HepG2 (cell line): ENCODE measurements around the gene ZBBX. TPM values are rescaled to one million over a fixed set of nuclear protein-coding genes. Genes with fewer than 3 reads are reported as not detected.

ENCODE experiments used
- ATAC-seq: fragments of 200-7000 bp; cut with Tn5 transposase; 3 replicates; pipeline ENCODE4 v1.9.1; 2020; ENCODE audit warnings: mild to moderate bottlenecking, moderate library complexity
- BruUV-seq: library from RNA; stranded (reverse); fragments of 400-500 nt; replicated peaks from 2 replicates; lab custom pipeline; 2021; lab: Mats Ljungman, UMichigan
- CTCF ChIA-PET: fragments of 300-600 bp; formaldehyde crosslinking; extraction: SDS; loops from one replicate; lab custom pipeline; 2021; ENCODE audit warnings: low total read pairs, inconsistent platforms, low intra/inter-chr PET ratio; lab: Yijun Ruan, JAX
- POLR2A ChIA-PET: fragments of 350-600 bp; sonication (Branson Sonifier 250); formaldehyde crosslinking; loops from one replicate; lab custom pipeline; 2020; ENCODE audit warnings: antibody characterized with exemption, inconsistent platforms; lab: Yijun Ruan, JAX
- DNase-seq: peaks from one replicate; pipeline ENCODE4 v3.0.0-alpha.2; 2015; ENCODE audit warnings: low spot score
- FAIRE-seq: peaks from 3 replicates; lab custom pipeline; 2011; peaks lifted over from hg19 to GRCh38; lab: Jason Lieb, UNC
- H2AFZ ChIP-seq: one replicate; pipeline ENCODE4 v1.6.1; 2011; ENCODE audit warnings: low read length, inconsistent platforms
- H3K27ac ChIP-seq: fragments of 300-600 bp; 3 replicates; pipeline ENCODE4 v1.8.0; 2011; ENCODE audit warnings: mixed run types, mild to moderate bottlenecking, mixed read lengths, low read length, inconsistent platforms; ENCODE audit not compliant: insufficient read depth; ENCODE audit errors: extremely low read length
- H3K27me3 ChIP-seq, 2 experiments: fragments of 200-600 bp in 1 of 2; 2 replicates in 1 of 2; 3 replicates in 1 of 2; pipeline versions ENCODE4 v1.6.0 to v1.8.0; 2011; ENCODE audit warnings: low read length in 2 of 2, mild to moderate bottlenecking in 2 of 2, moderate library complexity in 2 of 2, inconsistent platforms in 1 of 2; ENCODE audit not compliant: insufficient read depth in 2 of 2, control insufficient read depth in 1 of 2
- H3K36me3 ChIP-seq, 2 experiments: fragments of 200-600 bp in 1 of 2; replicated peaks in 1 of 2; 2 replicates in 1 of 2; 3 replicates in 1 of 2; pipeline versions ENCODE4 v1.5.1 to v1.8.0; 2011; ENCODE audit warnings: low read length in 2 of 2, inconsistent platforms in 1 of 2; ENCODE audit not compliant: insufficient read depth in 2 of 2, control insufficient read depth in 1 of 2
- H3K4me1 ChIP-seq: 2 replicates; pipeline ENCODE4 v1.5.1; 2012; ENCODE audit warnings: low read length, inconsistent platforms; ENCODE audit not compliant: insufficient read depth
- H3K4me2 ChIP-seq: 2 replicates; pipeline ENCODE4 v1.6.0; 2011; ENCODE audit warnings: low read depth, low read length, inconsistent platforms
- H3K4me3 ChIP-seq, 3 experiments: fragments of 200-600 bp in 1 of 3; sonication (generic), shearing (Covaris generic) in 1 of 3; replicated peaks in 1 of 3; 2 replicates each; pipeline ENCODE4 v1.5.1; 2011 to 2016; ENCODE audit warnings: low read length in 3 of 3, inconsistent platforms in 2 of 3, low read depth in 2 of 3, mild to moderate bottlenecking in 2 of 3, control low read depth in 1 of 3, mixed read lengths in 1 of 3; ENCODE audit not compliant: insufficient read depth in 1 of 3
- H3K79me2 ChIP-seq: one replicate; pipeline ENCODE4 v1.6.1; 2011; ENCODE audit warnings: low read length, inconsistent platforms; ENCODE audit not compliant: insufficient read depth
- H3K9ac ChIP-seq: 2 replicates; pipeline ENCODE4 v1.6.0; 2011; ENCODE audit warnings: mild to moderate bottlenecking, low read depth, low read length, inconsistent platforms; ENCODE audit not compliant: insufficient read depth
- H3K9me3 ChIP-seq: 2 replicates; pipeline ENCODE4 v1.5.1; 2012; ENCODE audit warnings: mild to moderate bottlenecking, low read length
- H4K20me1 ChIP-seq: 2 replicates; pipeline ENCODE4 v1.6.0; 2011; ENCODE audit warnings: inconsistent platforms, mild to moderate bottlenecking, low read length, moderate library complexity; ENCODE audit not compliant: insufficient read depth
- GLI4 ChIP-seq: sonication (generic); formaldehyde crosslinking; IDR thresholded peaks from 2 replicates; pipeline ENCODE4 v1.5.1; 2020; ENCODE audit warnings: missing genetic modification reagents, mild to moderate bottlenecking, moderate library complexity, borderline replicate concordance
- GMEB1 ChIP-seq: sonication (generic); formaldehyde crosslinking; IDR thresholded peaks from 2 replicates; pipeline ENCODE4 v1.5.1; 2020; ENCODE audit warnings: missing genetic modification reagents, mild to moderate bottlenecking, borderline replicate concordance
- MAFK ChIP-seq, 2 experiments: IDR thresholded peaks in 1 of 2; conservative IDR thresholded peaks in 1 of 2; 2 replicates each; pipeline ENCODE4 v1.6.1; 2011; ENCODE audit warnings: improper control_type of control experiment in 2 of 2, low read length in 2 of 2
- MTA3 ChIP-seq: sonication (generic); formaldehyde crosslinking; IDR thresholded peaks from 2 replicates; pipeline ENCODE4 v1.4.0; 2020; ENCODE audit warnings: missing genetic modification reagents
- PHF20 ChIP-seq: sonication (generic); formaldehyde crosslinking; IDR thresholded peaks from 2 replicates; pipeline ENCODE4 v1.5.0; 2020; ENCODE audit warnings: mild to moderate bottlenecking, missing genetic modification reagents
- RCOR2 ChIP-seq: IDR thresholded peaks from 2 replicates; pipeline ENCODE4 v1.6.1; 2016; ENCODE audit warnings: missing biosample characterization, missing genetic modification reagents
- SAFB2 ChIP-seq: sonication (generic); formaldehyde crosslinking; IDR thresholded peaks from 2 replicates; pipeline ENCODE4 v1.5.1; 2020; ENCODE audit warnings: missing genetic modification reagents, low read depth, mild to moderate bottlenecking, borderline replicate concordance
- ZNF276 ChIP-seq: sonication (generic); formaldehyde crosslinking; IDR thresholded peaks from 2 replicates; pipeline ENCODE4 v1.4.0; 2020; ENCODE audit warnings: mild to moderate bottlenecking, low read depth, missing genetic modification reagents
- ZNF616 ChIP-seq: sonication (generic); formaldehyde crosslinking; IDR thresholded peaks from 2 replicates; pipeline ENCODE4 v1.5.0; 2020; ENCODE audit warnings: low read depth, mild to moderate bottlenecking, missing genetic modification reagents
- WGBS: methylation state at CpG from one replicate; pipeline ENCODE4 v1.1.6; 2017; ENCODE audit warnings: low lambda C conversion rate; 5-methylcytosine and 5-hydroxymethylcytosine counted together
- in situ Hi-C: cut with HindIII; loops from 2 replicates; pipeline ENCODE4 v1.10.0; 2017; ENCODE audit warnings: low pct_unique_long_range_greater_than_20kb; ENCODE audit not compliant: extremely low pct_ligation_motif_present
- intact Hi-C: fragments of 100-400 bp; cut with micrococcal nuclease; formaldehyde crosslinking; loops from one replicate; pipeline ENCODE4 v1.10.0; 2022; ENCODE audit not compliant: unreplicated experiment
- polyA plus RNA-seq, 8 experiments: library from polyadenylated mRNA; depleted of rRNA in 3 of 8; stranded (reverse) in 7 of 8; unstranded in 1 of 8; fragments of >200 nt; fragmentation: Illumina TruSeq in 4 of 8; extraction: Trizol in 4 of 8; gene quantifications; 2 replicates each; pipeline versions ENCODE4 v1.2.1 to v1.2.3, GENCODE V29; 2011 to 2016; ENCODE audit warnings: low read depth in 4 of 8, missing spikeins in 1 of 8, mixed read lengths in 1 of 8; ENCODE audit not compliant: insufficient read depth in 1 of 8
- total RNA-seq, 5 experiments: library from RNA; depleted of rRNA; stranded (reverse); fragments of >200 nt; fragmentation: Illumina TruSeq; extraction: Trizol; gene quantifications; 2 replicates each; pipeline ENCODE4 v1.2.3, GENCODE V29; 2016; ENCODE audit warnings: low read depth in 1 of 5
- TF ChIP-seq, protein P1 (sequence below): sonication (generic); formaldehyde crosslinking; IDR thresholded peaks from 2 replicates; pipeline ENCODE4 v1.4.0; 2020; ENCODE audit warnings: missing genetic modification reagents

The ZBBX gene
- total and polyA plus RNA-seq, 2 of the 13 experiments (the other 11 are each of a cell fraction or from before 2014, with no cell fraction given): not detected

GRCh38 chr3:167251678-167252077, 128.4 kb downstream of the ZBBX start:
- H3K9me3 ChIP-seq: no peaks in the 10 kb centered on the region
- TF ChIP-seq SAFB2 (CRISPR knock-in tag): no peak
- H3K4me3 ChIP-seq: no peak overlapping the region
- no peaks in the 10 kb centered on the region for H3K36me3 ChIP-seq
- no peak overlapping the region for H3K4me2 ChIP-seq
- no peaks in the 10 kb centered on the region for H3K79me2 ChIP-seq
- ATAC-seq: no peak
- no peaks in the 10 kb centered on the region for H4K20me1 ChIP-seq
- intact Hi-C loops: no loop called here
- POLR2A ChIA-PET: no interaction called here
- no peak for FAIRE-seq
- no peaks in the 10 kb centered on the region for H3K27me3 ChIP-seq
- no peak overlapping the region for H3K27ac ChIP-seq
- in situ Hi-C loops: no loop called here
- H3K9ac ChIP-seq: no peak overlapping the region
- H2AFZ ChIP-seq: no peak overlapping the region
- BruUV-seq: no TSS peak
- DNase-seq: no peak
- 0% methylated on average over 3 of the region's 3 CpGs for WGBS
- CTCF ChIA-PET: no interaction called here
- no peaks in the 10 kb centered on the region for H3K4me1 ChIP-seq

GRCh38 chr3:167246252-167246651, 133.8 kb downstream of the ZBBX start:
- in situ Hi-C loops: no loop called here
- Histone ChIP-seq H3K79me2 (no peaks in the 10 kb centered on the region), H2AFZ (no peak overlapping the region), H3K4me1 (no peaks in the 10 kb centered on the region), H3K27me3 (no peaks in the 10 kb centered on the region), H3K9ac (no peak overlapping the region), H4K20me1 (no peaks in the 10 kb centered on the region), H3K4me2 (no peak overlapping the region), H3K4me3 (no peak overlapping the region), H3K27ac (no peak overlapping the region), H3K36me3 (no peaks in the 10 kb centered on the region), H3K9me3 (no peaks in the 10 kb centered on the region)
- no peak for DNase-seq
- ChIA-PET CTCF (no interaction called here), POLR2A (no interaction called here)
- intact Hi-C loops: no loop called here
- ATAC-seq: no peak
- FAIRE-seq: no peak
- no TSS peak for BruUV-seq
- no peak for TF ChIP-seq ZNF276 (CRISPR knock-in tag)
- TF ChIP-seq MAFK (conservative IDR thresholded peaks at IDR 0.05 in 1 of 2, IDR thresholded peaks at IDR 0.05 in 1 of 2; ENCODE audit: low read length in 2 of 2): no peak
- TF ChIP-seq MTA3 (CRISPR knock-in tag): no peak
- no peak for TF ChIP-seq PHF20
- no peak for TF ChIP-seq GLI4
- no peak for TF ChIP-seq GMEB1
- TF ChIP-seq RCOR2 (CRISPR knock-in tag): no peak
- TF ChIP-seq ZNF616 (CRISPR knock-in tag): no peak
- TF ChIP-seq, protein P1, sequence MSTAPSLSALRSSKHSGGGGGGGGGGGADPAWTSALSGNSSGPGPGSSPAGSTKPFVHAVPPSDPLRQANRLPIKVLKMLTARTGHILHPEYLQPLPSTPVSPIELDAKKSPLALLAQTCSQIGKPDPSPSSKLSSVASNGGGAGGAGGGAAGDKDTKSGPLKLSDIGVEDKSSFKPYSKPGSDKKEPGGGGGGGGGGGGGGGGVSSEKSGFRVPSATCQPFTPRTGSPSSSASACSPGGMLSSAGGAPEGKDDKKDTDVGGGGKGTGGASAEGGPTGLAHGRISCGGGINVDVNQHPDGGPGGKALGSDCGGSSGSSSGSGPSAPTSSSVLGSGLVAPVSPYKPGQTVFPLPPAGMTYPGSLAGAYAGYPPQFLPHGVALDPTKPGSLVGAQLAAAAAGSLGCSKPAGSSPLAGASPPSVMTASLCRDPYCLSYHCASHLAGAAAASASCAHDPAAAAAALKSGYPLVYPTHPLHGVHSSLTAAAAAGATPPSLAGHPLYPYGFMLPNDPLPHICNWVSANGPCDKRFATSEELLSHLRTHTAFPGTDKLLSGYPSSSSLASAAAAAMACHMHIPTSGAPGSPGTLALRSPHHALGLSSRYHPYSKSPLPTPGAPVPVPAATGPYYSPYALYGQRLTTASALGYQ (CRISPR knock-in tag): no peak
